Measurements from ENCODE around the gene P2RX4.
"Not testable (repeated sequence)": the region's sequence is repeated elsewhere in the genome, so short reads cannot be mapped to it uniquely, and the experiment has no call there.

P2RX4 gene

GRCh38 chr12:121186826-121187225 is 23.1 kb upstream of the P2RX4 start:
- in situ Hi-C loops (cut with HindIII; ENCODE audit: low pct_ligation_motif_present, low pct_unique_long_range_greater_than_20kb, low sequenced_read_pairs): no loop called here
- DNase-seq: no peak

- in situ Hi-C loops (cut with HindIII; ENCODE audit: low pct_ligation_motif_present, low pct_unique_long_range_greater_than_20kb, low sequenced_read_pairs): no loop called here
These were observed 22.4 kb upstream of the P2RX4 start for GRCh38 chr12:121187501-121187900.

DNA sequence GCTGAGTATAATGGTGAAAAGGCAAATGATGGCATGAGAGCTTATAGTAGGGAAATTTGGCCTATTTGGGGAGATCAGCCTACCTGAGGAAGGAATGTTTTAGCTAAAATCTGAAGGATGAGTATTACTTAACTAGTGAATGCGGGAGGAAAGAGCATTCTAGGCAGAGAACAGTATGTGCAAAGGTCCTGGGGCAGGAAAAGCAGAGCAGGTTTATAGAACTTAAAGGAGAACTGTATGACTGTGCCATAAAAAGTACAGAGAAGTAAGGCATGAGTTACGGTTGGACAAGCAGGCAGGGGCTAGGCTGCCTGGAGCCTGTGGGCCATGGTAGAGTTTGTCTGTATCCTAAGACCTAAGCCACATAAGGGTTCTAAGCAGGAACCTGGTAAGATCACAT is 21.7 kb upstream of the P2RX4 start:
- in situ Hi-C loops (cut with HindIII; ENCODE audit: low pct_ligation_motif_present, low pct_unique_long_range_greater_than_20kb, low sequenced_read_pairs): no loop called here
- DNase-seq: no peak

More at GRCh38 chr12:121187501-121187900, 22.4 kb upstream of the P2RX4 start:
- DNase-seq: no peak

- peak; percentile 71 for DNase-seq
- in situ Hi-C loops (cut with HindIII; ENCODE audit: low pct_ligation_motif_present, low pct_unique_long_range_greater_than_20kb, low sequenced_read_pairs): no loop called here
These were observed 20.8 kb upstream of the P2RX4 start for GRCh38 chr12:121189131-121189530.

DNA sequence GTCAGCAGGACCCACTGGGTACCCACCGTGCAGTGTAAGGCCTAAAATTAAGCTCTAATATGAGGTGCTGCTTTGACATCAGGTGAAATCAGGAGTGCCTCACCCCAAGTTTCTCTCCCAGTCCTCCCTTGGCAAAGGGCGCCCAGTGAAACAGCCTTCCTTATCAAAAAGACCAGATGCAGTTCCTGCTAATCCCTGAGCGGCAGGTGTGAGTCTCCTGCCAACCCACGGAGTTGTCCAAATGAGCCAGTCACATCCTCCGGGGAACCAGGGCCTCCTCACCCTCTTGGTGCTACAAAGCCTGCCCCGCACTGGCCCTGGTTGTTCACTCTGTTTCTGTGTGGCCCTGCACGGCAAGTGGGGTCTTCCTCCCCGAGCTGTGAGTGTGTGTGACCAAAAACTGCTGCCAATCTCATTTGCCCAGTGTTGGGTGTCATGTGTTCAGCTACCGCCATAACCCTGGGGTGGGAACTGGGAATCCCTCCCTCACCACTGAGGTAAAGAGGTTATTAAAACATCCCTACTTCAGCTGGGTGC is 20.2 kb upstream of the P2RX4 start:
- DNase-seq: peak; percentile 41
- in situ Hi-C loops (cut with HindIII; ENCODE audit: low pct_ligation_motif_present, low pct_unique_long_range_greater_than_20kb, low sequenced_read_pairs): loop anchor here (10.0 kb wide), 1 partner anchor 45 kb away; no protein-coding TSS in a partner anchor

DNA sequence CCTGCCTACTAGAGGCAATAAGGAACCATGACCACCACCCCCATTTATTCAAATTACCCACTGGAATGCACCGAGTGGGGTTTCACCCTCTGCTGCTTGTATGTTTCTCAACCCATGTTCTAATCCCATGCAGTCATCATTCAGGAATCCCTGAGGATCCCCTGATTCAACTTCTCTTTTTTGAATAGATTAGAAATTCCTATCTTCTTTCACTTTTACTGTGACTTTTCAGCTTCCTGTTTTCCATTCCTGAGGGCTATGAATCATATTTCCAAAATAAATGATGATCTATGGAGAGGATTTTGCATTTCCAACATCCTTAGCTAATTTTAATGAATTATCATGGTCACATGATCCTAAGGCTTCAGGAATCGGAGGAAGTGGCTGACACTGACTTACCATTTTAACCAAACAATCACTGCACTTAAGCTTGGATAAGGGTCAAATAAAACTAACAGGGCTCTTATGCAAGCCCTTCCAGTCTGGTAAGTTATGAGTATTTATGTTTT is 19.4 kb upstream of the P2RX4 start:
- DNase-seq: peak; percentile 90
- in situ Hi-C loops (cut with HindIII; ENCODE audit: low pct_ligation_motif_present, low pct_unique_long_range_greater_than_20kb, low sequenced_read_pairs): loop anchor here (10.0 kb wide), 1 partner anchor 46 kb away; no protein-coding TSS in a partner anchor

- in situ Hi-C loops (cut with HindIII; ENCODE audit: low pct_ligation_motif_present, low pct_unique_long_range_greater_than_20kb, low sequenced_read_pairs): loop anchor here (10.0 kb wide), 1 partner anchor 46 kb away; no protein-coding TSS in a partner anchor
- DNase-seq: no peak
These were observed 18.8 kb upstream of the P2RX4 start for GRCh38 chr12:121191151-121191550.

- DNase-seq: no peak
- in situ Hi-C loops (cut with HindIII; ENCODE audit: low pct_ligation_motif_present, low pct_unique_long_range_greater_than_20kb, low sequenced_read_pairs): loop anchor here (10.0 kb wide), 1 partner anchor 52 kb away; no protein-coding TSS in a partner anchor
These were observed 13.0 kb upstream of the P2RX4 start for GRCh38 chr12:121196902-121197301.

GRCh38 chr12:121198949-121199348 is 11.0 kb upstream of the P2RX4 start:
- in situ Hi-C loops (cut with HindIII; ENCODE audit: low pct_ligation_motif_present, low pct_unique_long_range_greater_than_20kb, low sequenced_read_pairs): loop anchor here (10.0 kb wide), 1 partner anchor 54 kb away; no protein-coding TSS in a partner anchor
- no peak for DNase-seq

DNA sequence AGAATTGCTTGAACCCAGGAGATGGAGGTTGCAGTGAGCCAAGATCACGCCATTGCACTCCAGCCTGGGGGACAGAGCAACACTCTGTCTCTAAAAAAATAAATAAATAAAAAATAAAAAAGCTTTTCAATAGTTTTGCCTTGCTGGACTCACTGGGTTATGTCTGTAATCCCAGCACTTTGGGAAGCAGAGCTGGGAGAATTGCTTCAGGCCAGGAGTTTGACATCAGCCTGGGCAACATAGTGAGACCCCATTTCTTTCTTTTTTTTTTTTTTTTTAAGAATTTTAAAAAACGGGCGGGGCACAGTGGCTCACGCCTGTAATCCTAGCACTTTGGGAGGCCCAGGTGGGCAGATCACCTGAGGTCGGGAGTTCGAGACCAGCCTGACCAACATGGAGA is 8.8 kb upstream of the P2RX4 start:
- DNase-seq; in situ Hi-C loops (cut with HindIII; ENCODE audit: low pct_ligation_motif_present, low pct_unique_long_range_greater_than_20kb, low sequenced_read_pairs): not testable (repeated sequence)

- in situ Hi-C loops (cut with HindIII; ENCODE audit: low pct_ligation_motif_present, low pct_unique_long_range_greater_than_20kb, low sequenced_read_pairs): no loop called here
- DNase-seq: no peak
These were observed 7.2 kb upstream of the P2RX4 start for GRCh38 chr12:121202407-121203355.

- DNase-seq: no peak
- in situ Hi-C loops (cut with HindIII; ENCODE audit: low pct_ligation_motif_present, low pct_unique_long_range_greater_than_20kb, low sequenced_read_pairs): no loop called here
These were observed 6.4 kb upstream of the P2RX4 start for GRCh38 chr12:121203482-121203881.

GRCh38 chr12:121205491-121205890 is 4.4 kb upstream of the P2RX4 start:
- in situ Hi-C loops (cut with HindIII; ENCODE audit: low pct_ligation_motif_present, low pct_unique_long_range_greater_than_20kb, low sequenced_read_pairs): no loop called here
- DNase-seq: no peak

- in situ Hi-C loops (cut with HindIII; ENCODE audit: low pct_ligation_motif_present, low pct_unique_long_range_greater_than_20kb, low sequenced_read_pairs); DNase-seq: not testable (repeated sequence)
These were observed 1.4 kb upstream of the P2RX4 start for GRCh38 chr12:121208571-121208970.

DNA sequence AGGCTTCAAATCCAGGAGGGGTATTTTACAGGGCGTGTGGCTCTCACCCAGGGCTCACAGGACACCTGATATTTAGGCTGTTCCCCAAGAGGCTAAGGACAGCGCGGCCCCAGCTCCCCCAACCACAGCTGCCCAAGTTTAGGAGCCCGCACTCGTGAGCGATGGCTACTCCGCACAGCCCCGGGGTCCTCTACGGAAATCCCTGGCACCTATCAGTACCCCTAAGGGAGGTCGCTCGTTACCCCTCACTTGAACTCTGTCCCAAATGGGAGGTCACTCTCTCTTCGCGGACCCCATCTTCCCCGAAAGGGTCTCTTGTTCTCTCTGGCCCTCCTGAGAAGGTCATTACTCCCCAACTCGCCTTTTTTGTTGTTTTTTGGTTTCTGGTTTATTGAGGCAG is 708 bp upstream of the P2RX4 start:
- no peak for DNase-seq
- in situ Hi-C loops (cut with HindIII; ENCODE audit: low pct_ligation_motif_present, low pct_unique_long_range_greater_than_20kb, low sequenced_read_pairs): no loop called here

DNA sequence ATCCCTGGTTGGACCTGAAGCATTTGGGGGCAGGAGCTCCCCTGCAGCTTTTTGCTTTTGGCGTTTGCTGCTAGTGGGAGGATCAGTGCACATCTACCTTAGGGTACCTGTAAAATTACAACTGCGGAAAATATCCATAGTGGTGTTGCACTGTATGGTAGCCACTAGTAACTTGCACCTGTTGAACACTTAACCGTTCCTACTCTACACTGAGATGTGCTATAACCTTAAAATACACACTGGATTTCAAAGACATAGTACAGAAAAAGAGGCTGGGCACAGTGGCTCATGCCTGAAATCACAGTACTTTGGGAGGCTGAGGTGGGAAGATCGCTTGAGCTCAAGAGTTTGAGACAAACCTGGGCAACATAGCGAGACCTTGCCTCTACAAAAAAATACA is 2.9 kb downstream of the P2RX4 start:
- no peak for DNase-seq
- in situ Hi-C loops (cut with HindIII; ENCODE audit: low pct_ligation_motif_present, low pct_unique_long_range_greater_than_20kb, low sequenced_read_pairs): no loop called here

GRCh38 chr12:121214166-121214777 is 4.3 kb downstream of the P2RX4 start:
- in situ Hi-C loops (cut with HindIII; ENCODE audit: low pct_ligation_motif_present, low pct_unique_long_range_greater_than_20kb, low sequenced_read_pairs): no loop called here
- DNase-seq: no peak

DNA sequence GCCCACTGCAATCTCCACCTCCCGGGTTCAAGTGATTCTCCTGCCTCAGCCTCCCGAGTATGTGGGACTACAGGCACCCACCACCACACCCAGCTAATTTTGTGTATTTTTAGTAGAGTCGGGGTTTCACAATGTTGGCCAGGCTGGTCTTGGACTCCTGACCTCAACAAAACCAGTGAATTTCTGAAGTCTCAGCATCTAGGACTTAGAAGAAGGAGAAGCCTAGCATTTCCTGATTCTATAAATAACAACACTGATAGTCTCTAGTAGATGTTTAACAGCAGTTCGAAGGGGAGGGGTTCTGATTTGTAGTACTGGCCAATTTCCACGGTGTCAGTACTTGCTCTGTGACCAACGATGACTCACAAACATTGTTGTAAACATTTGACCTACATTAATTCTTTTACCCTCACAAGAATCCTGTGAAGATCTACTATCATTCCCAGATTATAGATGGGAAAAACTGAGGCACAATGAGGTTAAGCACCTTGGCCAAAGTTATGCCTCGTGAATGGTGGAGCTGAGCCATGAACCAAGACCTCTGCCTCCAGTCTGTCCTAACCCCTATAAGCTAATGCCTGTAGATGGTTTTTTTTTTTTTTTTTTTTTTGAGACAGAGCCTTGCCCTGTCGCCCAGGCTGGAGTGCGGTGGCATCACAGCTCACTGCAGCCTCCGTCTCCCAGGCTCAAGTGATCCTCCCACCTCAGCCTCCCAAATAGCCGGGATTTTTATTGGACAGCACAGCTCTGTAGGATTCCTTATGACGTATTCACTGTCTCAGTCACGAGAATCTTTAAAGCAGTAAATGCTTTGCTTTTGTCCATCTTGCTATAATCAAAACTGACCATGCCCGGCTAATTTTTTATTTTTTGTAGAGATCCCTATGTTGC is 5.2 kb downstream of the P2RX4 start:
- in situ Hi-C loops (cut with HindIII; ENCODE audit: low pct_ligation_motif_present, low pct_unique_long_range_greater_than_20kb, low sequenced_read_pairs): no loop called here

More for the DNA sequence above, 5.2 kb downstream of the P2RX4 start:
- peak; percentile 97 for DNase-seq
